Endometrial microvascular endothelial cells (primary cell): ENCODE data around the gene WNK2. TPM values are rescaled to one million over a fixed set of nuclear protein-coding genes. Genes with fewer than 3 reads are reported as not detected.

ENCODE experiments used
- in situ Hi-C: cut with HindIII; loops from 2 replicates; pipeline ENCODE4 v1.10.0; 2017; ENCODE audit warnings: low sequenced_read_pairs, low pct_unique_long_range_greater_than_20kb; ENCODE audit errors: inconsistent ontology term
- total RNA-seq: library from RNA; depleted of rRNA; stranded (reverse); fragments of >200 nt; gene quantifications from one replicate; pipeline ENCODE4 v1.2.3, GENCODE V29; 2015; ENCODE audit errors: inconsistent ontology term

The WNK2 gene
- total RNA-seq, 1 donor from 2014 or later: not detected

GRCh38 chr9:93159601-93160471, 24.1 kb upstream of the WNK2 start:
- in situ Hi-C loops: loop anchor here (10.0 kb wide), 1 partner anchor 55 kb away; no protein-coding TSS in a partner anchor

- in situ Hi-C loops: no loop called here
Measured at GRCh38 chr9:93161786-93162562, 22.0 kb upstream of the WNK2 start.

GRCh38 chr9:93164085-93164484, 19.9 kb upstream of the WNK2 start:
- in situ Hi-C loops: no loop called here

- in situ Hi-C loops: no loop called here
Measured at GRCh38 chr9:93166699-93167098, 17.2 kb upstream of the WNK2 start.

GRCh38 chr9:93167185-93167584, 16.8 kb upstream of the WNK2 start:
- in situ Hi-C loops: no loop called here

- in situ Hi-C loops: no loop called here
Measured at GRCh38 chr9:93167838-93168237, 16.1 kb upstream of the WNK2 start.

GRCh38 chr9:93168581-93168980, 15.4 kb upstream of the WNK2 start:
- in situ Hi-C loops: no loop called here

GRCh38 chr9:93169444-93169843, 14.5 kb upstream of the WNK2 start:
- in situ Hi-C loops: no loop called here

- in situ Hi-C loops: no loop called here
Measured at GRCh38 chr9:93170571-93170970, 13.4 kb upstream of the WNK2 start.

- in situ Hi-C loops: no loop called here
Measured at GRCh38 chr9:93171261-93171990, 12.5 kb upstream of the WNK2 start.

GRCh38 chr9:93172666-93173364, 11.1 kb upstream of the WNK2 start:
- in situ Hi-C loops: no loop called here

- in situ Hi-C loops: no loop called here
Measured at GRCh38 chr9:93173365-93174051, 10.4 kb upstream of the WNK2 start.

GRCh38 chr9:93174976-93175375, 9.0 kb upstream of the WNK2 start:
- in situ Hi-C loops: no loop called here

- in situ Hi-C loops: no loop called here
Measured at GRCh38 chr9:93177676-93178075, 6.3 kb upstream of the WNK2 start.

- in situ Hi-C loops: no loop called here
Measured at GRCh38 chr9:93178851-93179786, 4.8 kb upstream of the WNK2 start.

GRCh38 chr9:93180938-93181337, 3.0 kb upstream of the WNK2 start:
- in situ Hi-C loops: no loop called here

- in situ Hi-C loops: no loop called here
Measured at GRCh38 chr9:93181672-93182435, 2.1 kb upstream of the WNK2 start.
